GM12891 (cell line): ENCODE data around the gene PCIF1.

Experiments used
- POLR2A ChIP-seq: IDR thresholded peaks from 2 replicates; pipeline ENCODE4 v1.6.1; 2011; ENCODE audit warnings: low read depth, low read length, control low read depth
- POU2F2 ChIP-seq: IDR thresholded peaks from 2 replicates; pipeline ENCODE4 v1.6.1; 2011; ENCODE audit warnings: low read depth, mild to moderate bottlenecking, control low read depth, low read length, moderate library complexity

- TF ChIP-seq POLR2A: no peak; the same call in 1 of the 2 replicates
- TF ChIP-seq POU2F2: no peak
These were observed 27.7 kb downstream of the PCIF1 start for GRCh38 chr20:45962031-45962755.
